COLO829 (cell line): ENCODE data around the gene UGT1A1.

Experiments
- DNase-seq: peaks from one replicate; pipeline ENCODE4 v3.0.0; 2012; ENCODE audit warnings: low spot score

Gene UGT1A1

GRCh38 chr2:233817361-233817911, 57.4 kb downstream of the UGT1A1 start:
- no peak for DNase-seq

DNA sequence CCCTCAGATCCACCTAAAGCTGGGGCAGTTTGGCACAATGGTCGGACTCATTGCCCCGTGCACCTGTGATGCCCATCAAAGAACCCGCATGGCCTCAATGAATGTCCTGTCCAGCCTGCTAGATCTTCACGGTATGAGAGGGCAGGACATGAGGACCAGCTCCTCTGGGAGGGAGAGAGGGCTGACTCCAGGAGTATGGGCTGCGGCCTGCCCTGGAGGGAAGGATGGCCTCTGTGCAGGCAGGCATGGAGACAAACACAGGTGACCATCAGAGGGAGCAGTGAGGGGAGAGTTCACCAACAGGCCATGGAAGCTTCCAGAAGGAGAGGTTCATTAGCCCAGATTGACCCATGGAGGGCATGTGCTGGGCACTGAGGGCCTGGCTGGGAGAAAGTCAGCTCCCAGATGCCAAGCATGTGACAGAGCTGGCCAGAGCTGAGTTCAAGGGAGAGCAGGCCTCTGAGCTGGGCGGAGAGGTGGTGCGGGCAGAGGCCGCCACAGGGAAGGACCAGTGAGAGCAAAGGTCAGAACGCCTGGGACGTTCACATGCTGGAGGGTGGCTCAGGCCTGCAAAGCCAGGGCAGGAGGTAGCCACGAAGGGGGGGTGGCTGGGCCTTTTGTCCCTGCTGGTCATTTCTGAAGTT, 58.0 kb downstream of the UGT1A1 start:
- DNase-seq = no peak

DNA sequence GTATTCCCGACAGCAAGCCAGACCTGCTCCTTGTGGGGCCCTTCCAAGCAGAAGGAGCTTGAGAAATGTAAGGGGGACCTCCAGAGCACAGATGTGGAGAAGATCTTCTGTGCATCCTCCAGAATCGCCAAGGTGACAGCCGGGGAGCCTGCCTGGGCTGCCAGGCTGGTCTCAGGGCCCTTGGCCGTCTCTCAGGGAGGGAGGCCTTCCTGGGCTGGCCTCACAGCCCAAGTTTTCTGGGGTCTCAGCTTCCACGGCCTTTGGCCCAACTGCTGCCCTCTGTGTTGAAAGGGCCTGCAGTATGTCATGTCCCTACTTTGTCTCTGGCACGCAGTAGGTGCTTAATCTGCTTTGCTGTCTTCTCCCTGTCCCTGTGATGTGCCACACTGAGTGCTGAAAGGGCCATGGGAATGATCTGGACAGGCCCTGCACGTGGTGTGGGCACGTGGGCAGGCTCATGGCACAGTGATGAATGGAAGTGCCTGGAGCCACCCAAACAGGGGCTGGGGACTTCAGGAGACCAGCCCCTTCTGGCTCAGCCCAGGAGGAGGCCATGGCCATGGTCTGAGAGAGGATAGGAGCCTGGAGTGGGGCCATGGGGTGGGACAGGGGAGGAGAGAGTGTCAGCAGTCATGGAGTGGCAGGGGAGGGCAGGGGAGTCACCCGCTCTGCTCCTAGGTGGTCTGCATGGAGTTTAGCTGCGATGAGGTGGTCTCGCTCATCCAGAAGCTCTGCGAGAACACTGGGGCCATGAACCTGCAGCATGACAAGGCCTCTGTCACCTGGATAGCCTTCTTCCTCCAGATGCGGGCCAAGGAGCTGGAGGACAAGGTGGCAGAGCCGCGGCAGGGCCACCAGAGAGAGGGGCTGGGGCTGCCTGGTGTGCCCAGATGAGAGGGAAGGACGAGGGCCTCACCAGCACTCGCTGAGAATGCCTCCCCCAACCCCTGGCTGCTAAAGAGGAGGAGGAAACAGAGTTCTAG, 58.9 kb downstream of the UGT1A1 start:
- DNase-seq = no peak

GRCh38 chr2:233819884-233820773, 60.1 kb downstream of the UGT1A1 start:
- no peak for DNase-seq

DNA sequence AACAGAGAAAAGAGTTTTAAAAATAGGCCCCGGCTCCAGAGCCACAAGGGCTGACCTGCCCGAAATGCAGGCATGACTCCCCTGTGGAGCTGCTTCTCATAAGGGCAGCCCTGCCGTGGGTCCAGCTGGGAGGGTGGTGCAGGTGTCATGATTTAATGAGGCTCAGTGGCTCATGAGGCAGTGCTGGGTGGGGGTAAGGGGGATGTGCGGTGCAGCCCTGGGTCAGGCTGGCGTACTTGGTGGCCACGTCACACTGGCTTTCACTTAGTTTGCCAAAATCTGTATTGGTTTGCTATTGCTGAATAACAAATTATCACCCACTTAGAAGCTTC, 60.7 kb downstream of the UGT1A1 start:
- no peak for DNase-seq

DNA sequence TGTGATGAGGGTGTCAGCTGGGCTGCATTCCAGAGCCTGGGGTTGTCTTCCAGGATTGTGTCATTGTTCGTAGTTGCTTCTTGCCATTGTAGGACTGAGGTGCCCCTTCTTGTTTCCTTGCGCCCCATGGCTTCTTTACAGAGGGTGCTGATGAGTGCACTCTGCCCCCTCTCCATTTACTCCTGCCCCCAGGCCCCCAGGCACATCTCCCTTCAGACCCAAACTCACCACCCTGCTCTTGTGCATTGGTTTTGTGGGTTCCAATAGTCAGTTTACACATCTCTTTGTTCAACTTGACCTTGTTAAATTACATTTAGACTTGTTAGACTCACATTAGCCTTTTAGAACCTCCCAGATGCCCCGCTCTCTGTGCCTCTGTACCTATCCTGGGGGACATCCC, 61.1 kb downstream of the UGT1A1 start:
- DNase-seq = no peak

DNA sequence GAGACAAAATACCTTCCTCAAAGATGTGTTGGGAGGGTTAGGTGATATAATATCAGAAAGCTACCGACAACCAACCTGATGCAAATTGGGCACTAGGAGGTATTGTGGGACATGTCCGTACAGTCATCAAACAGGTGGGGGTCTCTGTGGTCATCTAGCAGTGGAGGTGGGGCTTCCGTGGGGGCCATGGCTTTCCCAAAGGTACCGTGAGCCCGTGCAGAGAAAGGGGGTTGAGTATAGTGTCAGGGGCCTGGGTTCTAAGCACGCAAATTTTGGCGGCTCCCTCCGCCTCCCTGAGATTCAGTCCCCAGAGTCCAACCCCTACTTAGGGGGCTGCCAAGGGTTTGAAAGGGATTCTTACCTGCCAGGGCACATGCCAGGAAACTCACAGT, 61.6 kb downstream of the UGT1A1 start:
- DNase-seq = no peak

GRCh38 chr2:233822101-233822771, 62.2 kb downstream of the UGT1A1 start:
- DNase-seq = no peak
